HG02678 (cell line): ENCODE data around the gene RSKR.
"Not testable (repeated sequence)": the region's sequence is repeated elsewhere in the genome, so short reads cannot be mapped to it uniquely, and the experiment has no call there.

Experiments used
- ATAC-seq: cut with Tn5 transposase; IDR thresholded peaks from one replicate; pipeline ENCODE4 v1.9.1; 2021; ENCODE audit warnings: mild to moderate bottlenecking, moderate library complexity; ENCODE audit not compliant: unreplicated experiment

Gene RSKR

DNA sequence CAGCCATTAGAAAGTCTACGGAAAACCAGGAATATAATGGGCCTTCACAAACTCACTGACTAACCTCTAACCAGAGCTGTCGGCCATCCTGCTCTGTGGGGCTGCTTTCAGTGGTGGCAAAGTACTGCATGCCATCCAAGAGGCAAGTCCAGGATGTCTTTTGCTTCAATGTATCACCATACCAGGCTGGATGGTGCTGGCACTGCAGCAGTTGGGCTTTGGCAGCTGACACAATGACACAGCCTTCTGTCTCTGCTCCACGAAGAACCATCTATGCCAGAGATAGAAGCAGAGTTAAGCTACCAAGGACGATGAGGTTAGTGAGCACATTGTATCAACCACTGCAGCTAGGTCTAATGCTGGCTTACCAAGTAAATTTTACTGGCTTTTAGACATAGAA lies 9.7 kb upstream of the RSKR start:
- no peak for ATAC-seq

DNA sequence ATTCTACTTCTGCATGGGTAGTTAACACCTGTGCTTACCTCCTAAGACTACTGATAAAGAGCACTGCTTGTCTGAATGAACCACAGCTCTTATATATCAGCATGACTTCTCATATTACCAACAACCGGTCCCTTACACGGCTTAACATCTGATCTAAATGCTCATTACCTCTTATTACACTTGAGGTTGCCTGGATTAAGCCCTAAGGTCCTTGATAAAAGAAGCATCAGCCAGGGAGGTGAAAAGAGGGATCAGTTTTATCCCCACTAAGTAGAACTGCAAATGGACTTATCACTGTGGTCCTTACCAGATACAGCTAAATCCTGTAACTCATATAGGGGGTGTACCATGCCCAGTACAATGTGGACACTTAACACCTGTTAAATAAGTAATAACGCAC lies 8.2 kb upstream of the RSKR start:
- no peak for ATAC-seq

DNA sequence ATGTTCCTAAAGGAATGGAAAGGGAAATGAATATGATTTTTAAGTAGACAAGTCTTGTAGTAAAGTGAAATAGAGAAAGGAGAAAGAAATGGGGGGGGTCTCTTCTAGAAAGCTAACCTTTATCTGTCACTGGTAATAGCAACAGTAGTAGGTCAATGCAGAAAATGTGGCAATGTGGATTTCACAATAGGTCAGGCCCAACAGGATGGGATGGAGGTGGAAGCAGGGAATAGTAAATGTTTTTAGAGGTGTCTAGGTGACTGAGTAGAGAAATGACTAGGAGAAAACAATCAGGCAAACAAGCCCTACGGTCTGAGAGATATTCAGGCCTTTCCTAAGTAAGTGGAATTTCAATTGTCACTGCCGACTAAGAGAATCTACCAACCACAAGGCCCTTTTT lies 6.0 kb upstream of the RSKR start:
- ATAC-seq: no peak

DNA sequence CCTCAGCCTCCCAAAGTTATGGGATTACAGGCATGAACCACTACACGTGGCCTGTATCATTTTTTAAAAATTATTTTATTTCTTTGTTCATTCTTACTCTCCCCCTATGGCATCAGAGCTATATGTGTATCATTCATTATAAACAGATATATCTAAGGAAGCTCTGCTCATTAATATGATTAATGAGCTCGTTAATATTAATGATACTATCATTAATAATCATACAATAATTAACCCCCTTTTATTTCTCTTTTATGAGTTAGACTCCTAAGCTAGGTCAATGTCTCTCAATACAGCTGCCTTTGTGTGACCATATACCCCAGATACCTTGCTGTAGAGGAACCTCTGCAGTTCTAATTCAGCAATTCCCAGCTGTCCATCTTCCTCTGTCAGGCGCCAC lies 4.5 kb upstream of the RSKR start:
- ATAC-seq: no peak

DNA sequence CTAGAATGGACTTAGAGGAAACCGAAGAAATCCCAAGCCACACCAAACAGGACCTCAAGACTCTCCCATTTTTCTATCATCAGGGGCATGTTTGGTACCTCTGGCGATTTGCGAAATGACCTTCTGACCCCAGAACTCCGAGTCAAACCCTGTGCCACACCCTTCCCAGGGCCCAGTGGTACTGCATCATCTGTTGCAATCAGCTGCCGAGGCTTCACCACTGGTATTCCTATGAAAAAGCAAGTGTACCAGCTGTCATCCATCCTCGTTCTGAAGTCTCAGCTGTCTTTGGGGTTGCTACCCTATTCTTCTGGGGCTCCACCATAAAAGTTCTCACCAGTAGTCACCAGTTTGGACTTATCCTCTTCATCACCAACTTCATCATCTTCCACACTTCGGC lies 2.3 kb upstream of the RSKR start:
- no peak for ATAC-seq

DNA sequence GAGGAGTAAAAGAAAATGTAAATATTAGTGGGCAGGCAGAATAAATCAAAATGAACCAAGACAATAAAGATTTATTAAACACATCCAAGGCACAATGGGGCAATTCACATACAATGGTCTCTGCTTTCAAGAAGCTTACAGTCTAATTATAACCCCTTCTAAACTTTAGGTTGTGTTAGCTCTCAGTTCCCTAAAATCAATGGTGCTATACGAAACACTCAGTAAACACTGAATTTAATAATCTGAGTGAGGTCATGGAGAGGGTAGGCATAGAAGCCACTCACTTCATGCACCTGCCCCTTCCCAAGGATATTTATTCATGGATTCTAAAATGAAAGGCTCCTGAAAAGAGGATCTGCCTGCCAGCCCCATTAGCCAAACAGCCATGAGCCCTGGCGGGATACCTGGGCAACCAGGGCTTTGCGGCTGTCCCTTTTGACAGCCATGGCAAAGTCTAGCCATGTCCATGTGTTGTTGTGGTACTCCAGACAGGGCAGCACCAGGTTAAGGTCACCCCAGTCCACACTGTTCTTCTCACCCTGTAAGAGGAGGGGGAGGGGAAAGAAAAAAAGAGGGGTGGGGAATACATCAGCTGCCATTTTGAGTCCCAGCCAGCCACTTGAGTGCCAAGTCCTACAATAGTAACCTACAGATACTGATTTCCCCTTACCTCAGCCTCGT lies 1.4 kb upstream of the RSKR start:
- ATAC-seq: no peak

DNA sequence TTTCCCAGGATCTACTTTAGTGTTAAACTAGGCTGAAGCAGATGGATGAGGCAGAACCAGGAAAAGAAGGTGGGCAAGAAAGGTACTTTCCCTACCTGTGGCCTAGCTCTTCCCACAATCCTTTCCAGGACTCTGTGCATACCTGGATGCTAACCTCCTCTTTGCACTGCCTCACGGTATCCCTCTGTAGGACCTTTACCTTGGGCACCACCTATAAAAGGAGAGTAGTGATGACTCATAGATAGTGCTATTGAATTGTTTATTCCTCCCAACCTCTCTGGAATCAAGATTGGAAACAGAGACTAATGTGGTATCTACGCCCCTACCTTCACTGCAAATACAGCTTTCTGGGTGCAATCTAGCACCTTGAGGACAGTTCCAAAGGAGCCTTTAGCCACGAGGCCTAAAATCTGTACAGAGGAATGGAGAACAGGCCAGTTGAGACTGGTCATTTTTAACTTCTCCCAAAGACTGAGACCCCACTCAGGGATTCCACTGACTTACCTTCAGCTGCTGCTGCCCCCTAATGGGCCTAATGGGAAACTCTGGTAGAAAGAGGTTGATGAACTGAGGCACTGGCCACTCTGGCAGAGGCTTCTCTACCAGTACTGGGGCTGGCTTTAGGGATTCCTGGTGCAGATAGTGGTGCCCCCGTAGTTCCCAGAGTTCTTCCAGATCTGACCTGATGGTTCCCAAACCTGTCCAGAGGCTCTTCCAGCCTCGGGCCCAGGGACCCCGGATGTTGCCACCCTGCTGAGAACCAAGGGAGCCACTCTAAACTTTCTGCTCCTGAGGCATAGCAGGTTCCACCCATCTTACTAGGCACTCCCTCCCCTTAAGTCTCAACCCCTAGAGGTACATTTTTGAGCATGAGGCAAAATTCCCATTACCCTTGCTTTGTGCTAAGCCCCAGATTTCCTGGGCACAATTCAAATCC lies 781 bp downstream of the RSKR start:
- ATAC-seq: no peak

DNA sequence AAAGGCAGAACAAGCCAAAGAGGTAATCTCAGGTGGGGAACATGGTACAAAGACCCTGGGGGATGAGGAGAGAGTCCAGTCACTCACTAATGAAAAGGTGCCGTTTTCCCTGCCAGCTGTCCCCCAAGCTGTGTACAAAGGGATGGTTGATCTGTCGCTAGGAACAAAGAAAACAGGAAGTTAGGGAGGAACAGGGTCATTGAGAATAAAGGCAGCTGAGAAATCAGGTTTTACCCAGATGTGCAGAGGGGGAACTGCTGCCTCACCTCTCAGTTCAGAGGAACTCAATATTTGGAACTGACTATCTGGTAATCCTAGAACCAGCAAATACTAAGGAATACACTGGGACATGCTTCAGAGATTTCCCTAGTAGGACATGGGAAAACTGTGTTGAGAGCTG lies 1.5 kb downstream of the RSKR start:
- ATAC-seq: no peak

DNA sequence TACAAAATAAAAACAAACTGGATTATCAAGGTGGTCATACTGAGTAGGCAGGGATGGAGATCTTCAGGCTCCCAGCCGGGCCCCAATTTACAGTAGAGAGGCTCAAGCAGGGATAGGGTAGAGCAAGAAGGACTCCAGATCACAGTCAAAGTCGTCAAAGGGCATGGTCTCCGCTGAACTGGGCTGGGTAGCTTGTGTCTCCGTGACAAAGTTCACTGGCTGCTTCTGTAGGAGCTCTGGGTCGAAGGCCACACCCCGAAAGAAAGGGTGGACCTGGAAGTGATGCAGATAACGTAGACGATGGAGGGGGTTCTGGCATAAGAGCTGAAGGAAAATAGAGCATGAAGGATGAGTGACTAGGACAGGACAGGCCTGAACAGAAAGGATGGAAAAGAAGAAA lies 3.6 kb downstream of the RSKR start:
- ATAC-seq: no peak

DNA sequence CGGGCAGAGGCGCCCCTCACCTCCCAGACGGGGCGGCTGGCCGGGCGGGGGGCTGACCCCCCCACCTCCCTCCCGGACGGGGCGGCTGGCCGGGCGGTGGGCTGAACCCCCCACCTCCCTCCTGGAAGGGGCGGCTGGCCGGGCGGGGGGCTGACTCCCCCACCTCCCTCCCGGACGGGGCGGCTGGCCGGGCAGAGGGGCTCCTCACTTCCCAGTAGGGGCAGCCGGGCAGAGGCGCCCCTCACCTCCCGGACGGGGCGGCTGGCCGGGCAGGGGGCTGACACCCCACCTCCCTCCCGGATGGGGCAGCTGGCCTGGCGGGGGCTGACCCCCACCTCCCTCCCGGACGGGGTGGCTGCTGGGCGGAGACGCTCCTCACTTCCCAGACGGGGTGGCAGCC lies 10.0 kb downstream of the RSKR start:
- not testable (repeated sequence) for ATAC-seq

DNA sequence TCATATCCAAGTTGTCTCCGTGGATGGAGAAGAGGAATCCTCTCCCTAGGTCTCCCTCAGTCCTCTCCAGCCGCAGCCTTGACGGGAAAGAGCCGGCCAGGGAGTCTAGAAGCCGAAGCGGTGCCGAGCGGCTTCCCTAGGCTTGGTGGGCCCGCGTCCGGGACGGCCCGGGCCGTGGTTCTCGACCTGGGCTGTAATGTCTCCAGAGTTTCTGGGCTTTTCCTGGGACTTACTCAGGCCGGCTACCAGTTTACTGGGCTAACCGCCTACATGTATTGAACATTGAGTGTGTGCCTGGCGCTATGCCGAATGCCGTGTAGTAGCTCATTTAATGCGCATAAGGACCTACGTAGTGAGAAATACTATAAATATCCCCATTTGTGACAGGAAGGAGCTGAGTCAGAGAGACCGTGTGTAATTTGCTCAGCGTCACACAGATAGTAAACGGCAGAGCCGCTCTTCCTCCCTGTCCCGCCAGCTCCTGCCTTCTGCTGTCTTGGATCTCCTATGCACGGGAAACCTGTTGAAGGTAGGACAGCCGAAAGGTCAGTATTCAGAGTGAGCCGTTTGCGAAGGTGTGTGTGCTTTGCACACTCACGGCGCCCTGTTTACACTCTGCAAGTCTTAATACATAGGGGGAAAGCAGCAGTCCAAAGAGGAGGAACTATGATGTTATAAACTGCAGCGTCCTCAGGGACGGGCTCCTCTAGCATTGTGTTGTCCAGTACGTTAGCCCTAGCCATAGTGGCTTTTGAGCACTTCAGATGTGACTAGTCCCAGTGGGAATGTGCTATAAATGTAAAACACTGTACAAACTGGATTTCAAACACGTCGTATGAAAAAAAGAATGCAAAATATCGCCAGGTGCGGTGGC lies 14.4 kb downstream of the RSKR start:
- ATAC-seq: peak; percentile 33

DNA sequence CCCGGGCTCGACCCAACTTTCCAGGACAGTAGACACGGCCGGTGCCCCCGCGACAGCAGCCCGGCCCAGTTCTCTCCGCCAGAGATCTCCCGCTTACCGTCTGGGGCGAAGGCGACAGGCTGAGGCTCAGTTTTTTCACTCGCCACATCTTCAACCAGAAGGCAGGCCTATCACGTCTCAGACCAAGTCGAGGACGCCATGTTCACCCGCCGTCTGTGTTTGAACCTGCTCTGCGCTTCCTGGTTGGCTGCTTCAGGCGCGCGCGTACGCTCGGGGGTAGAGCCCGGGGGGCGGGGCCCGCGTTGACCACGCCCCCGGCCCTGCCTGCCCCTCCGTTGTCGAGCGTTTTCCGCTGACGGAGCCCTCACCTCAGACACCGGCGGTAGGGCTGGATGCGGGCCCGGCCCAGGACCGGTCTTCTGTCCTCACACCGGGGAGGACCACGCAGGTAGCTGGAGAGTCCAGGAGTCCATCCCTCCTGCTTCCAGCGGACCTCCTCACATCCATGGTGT lies 15.1 kb downstream of the RSKR start, which contains the start of gene SPAG5:
SPAG5 (minus strand) TSS at position 227 of the 512 bp plus-strand sequence; CDS start at position 148, 79 bp downstream.
- peak; percentile 86 for ATAC-seq

DNA sequence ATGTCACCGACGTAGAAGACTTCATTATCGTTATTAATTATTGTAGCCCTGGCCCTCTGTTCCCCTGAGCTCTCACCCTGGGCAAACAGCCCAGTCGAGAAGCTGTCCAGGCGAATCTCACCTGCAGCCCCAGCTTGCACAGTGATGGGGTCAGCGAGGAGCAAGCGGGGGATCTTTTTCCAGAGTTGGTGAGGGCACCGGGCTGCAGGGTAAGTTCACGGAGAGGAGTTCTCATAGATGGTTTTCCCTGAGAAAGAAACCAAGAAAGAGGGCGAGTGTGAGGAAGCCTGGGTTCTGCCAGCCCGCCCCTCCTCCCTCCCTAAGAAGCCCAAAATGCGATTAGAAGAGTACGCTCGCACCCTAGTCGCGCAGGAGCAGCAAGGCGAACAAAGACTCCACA lies 15.6 kb downstream of the RSKR start:
- ATAC-seq: no peak

DNA sequence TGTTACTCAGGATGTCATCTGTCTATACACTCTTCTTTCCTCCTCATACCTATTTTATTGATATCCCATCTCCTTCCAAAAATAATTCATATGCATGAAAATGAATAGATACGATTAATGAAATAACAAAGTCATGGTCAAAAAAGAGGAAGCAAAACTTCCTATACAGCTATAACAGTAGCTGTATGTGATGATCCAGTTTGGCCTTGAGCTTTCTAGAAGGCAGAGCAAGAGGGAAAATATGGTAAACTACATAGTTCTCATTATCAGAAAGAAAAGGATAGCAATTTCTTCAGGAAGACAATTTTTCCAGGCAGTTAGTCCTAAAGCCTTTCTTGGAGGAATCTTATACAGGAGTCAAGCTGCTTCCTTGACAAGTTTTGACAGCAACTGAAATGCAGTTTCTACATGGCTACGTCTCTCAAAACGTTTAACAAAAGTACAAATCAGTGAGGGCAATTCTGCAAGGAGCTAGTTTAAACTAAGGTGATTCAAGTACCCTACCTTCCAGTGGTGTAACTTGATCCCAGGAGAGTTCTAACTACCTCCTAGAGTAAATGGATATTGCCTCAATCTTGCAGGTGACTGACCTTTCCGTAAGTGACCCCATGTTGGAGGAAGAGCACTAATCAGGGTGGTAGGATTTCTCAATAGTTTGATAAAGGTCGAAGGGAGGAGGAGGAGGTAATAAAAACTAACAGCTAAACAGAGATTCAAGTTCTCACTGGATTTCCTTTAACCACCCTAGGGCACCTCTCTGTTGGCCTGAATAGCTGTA lies 16.2 kb downstream of the RSKR start:
- ATAC-seq: no peak

DNA sequence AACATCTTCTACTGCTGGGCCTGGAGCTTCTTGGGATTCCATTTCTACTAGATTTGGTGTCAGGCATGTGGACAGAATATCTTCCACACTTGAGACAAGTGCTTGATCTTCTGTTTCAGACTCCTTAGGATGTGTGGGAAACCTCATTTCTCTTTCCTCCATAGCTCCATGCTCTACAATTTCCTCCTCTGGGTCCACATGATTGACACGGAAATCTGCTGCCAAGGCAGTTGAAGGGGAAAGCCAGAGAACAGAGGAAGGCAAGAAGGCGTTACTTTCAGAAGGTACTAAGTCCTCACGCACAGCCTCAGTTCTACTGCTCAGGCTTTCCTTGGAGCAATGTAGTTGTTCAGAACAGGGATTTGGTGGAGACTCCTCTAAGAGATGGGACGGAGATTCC lies 21.7 kb downstream of the RSKR start:
- no peak for ATAC-seq

DNA sequence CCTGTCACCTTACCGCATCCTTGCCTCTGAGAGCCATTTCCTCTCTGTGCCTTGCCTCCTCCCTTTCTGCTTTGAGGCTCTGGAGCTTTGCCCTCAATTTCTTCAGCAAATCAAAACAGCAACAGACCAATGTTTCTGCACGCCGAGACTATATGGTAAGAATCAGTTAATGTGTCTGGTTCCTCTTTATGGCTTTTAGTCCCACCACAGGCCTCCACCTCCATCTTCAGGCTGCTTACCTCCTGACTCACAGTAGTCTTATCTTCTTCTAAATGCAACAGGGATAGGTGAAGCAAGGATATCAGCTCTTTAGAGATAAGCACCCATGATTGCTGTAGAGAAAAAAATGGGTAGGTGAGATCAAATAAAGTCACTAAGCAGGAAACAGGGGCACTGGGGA lies 28.1 kb downstream of the RSKR start:
- ATAC-seq: no peak

DNA sequence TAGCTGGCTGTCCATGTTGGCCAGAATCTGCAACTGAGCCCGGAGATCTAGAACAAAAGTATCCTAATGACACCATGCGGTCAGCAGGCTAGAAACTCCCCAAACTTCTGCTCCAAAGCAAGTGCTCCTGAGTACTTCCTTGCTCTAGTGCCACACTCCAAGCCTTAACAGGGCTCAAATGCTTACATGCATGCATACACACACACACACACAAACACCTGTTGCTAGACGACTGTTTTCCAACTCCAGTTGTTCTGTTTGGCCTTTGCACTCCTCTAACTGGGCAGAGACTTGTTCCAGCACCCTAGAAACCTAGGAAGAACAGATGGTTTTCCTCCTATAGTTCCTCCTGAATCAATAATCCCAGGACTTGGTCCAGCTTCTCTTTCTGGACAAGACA lies 29.6 kb downstream of the RSKR start:
- no peak for ATAC-seq

DNA sequence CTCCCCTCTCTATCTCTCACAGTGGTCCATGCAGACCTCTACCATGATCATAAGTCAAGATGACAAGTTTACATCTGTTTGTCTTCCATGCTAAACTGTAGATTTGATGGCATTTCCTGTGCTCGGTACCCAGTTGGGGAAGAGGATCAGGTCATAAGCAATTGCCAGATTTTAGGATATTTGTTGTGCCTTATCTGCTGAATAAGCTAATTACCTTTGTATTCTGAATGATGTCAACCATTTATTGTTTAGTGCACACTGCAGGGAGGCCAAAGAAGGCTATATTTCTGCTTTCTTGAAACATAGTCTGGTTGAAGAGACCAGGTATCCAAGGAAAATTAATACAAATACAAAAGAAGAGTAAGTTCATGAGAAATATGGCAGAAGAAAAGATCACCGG lies 31.5 kb downstream of the RSKR start:
- ATAC-seq: no peak

DNA sequence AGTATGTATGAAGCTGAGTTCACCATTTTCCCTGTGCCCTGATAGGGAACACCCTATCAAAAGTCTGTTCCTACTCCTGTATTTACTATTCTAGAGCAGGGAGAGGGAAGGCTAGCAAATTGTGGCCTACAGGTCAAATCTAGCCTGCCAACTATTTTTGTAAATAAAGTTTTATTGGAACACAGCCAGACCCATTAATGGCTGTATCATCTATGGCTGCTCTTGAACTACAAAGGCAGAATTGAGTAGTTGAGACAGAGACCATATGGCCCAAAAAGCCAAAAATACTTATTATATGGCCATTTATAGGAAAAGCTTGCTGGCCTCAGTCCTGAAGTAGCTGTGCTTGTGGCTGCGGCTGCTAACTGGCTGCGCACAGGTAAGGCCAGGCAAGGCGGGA lies 33.0 kb downstream of the RSKR start:
- ATAC-seq: no peak

DNA sequence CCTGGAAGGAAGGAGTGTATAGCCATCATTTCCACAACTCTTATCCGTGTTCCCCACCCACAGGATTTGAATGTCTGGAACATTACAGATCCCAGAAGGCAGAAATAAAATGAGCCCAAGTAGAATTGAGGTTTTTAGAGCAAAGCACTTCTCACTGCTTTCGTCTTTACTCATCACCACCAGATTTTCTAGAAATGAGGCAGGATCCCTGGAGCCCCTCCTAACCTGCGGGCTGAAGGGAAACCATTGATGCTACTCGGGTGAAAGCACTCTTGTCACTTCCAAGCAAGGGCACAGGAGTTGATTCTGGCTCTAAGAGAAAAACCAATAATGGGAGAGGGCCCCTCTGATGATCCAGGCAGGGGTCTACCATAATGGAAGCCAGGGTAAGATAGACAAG lies 34.5 kb downstream of the RSKR start:
- no peak for ATAC-seq
